OCI-LY1 (cell line): ENCODE measurements around the gene ARL15.

Experiments used
- H2AFZ ChIP-seq: fragments of 200-600 bp; sonication (generic), shearing (Covaris generic); 2 replicates; pipeline ENCODE4 v1.6.0; 2014; ENCODE audit warnings: antibody characterized with exemption, mild to moderate bottlenecking, low read length
- H3F3A ChIP-seq: fragments of 200-600 bp; sonication (generic), shearing (Covaris generic); 2 replicates; pipeline ENCODE4 v1.6.0; 2014; ENCODE audit warnings: mild to moderate bottlenecking, antibody characterized with exemption, low read length, moderate library complexity; ENCODE audit not compliant: insufficient read depth
- H3K27ac ChIP-seq: fragments of 200-600 bp; sonication (generic); 2 replicates; pipeline ENCODE4 v1.5.1; 2014; ENCODE audit warnings: low read length, mixed run types, mild to moderate bottlenecking, low read depth; ENCODE audit not compliant: poor library complexity, severe bottlenecking
- H3K27me3 ChIP-seq: fragments of 200-600 bp; sonication (generic); 2 replicates; pipeline ENCODE4 v1.6.0; 2014; ENCODE audit warnings: antibody characterized with exemption, mild to moderate bottlenecking, low read length, moderate library complexity; ENCODE audit not compliant: insufficient read depth
- H3K36me3 ChIP-seq: fragments of 200-600 bp; sonication (generic); 2 replicates; pipeline ENCODE4 v1.6.1; 2014; ENCODE audit warnings: mild to moderate bottlenecking, antibody characterized with exemption, low read length, moderate library complexity, mixed read lengths; ENCODE audit not compliant: insufficient read depth
- H3K4me1 ChIP-seq: fragments of 200-600 bp; sonication (generic); 2 replicates; pipeline ENCODE4 v1.5.1; 2014; ENCODE audit warnings: mild to moderate bottlenecking, low read length, moderate library complexity; ENCODE audit not compliant: insufficient read depth, severe bottlenecking
- H3K4me2 ChIP-seq: fragments of 200-600 bp; sonication (generic), shearing (Covaris generic); 2 replicates; pipeline ENCODE4 v1.6.1; 2014; ENCODE audit warnings: low read length
- H3K4me3 ChIP-seq: fragments of 200-600 bp; sonication (generic); 2 replicates; pipeline ENCODE4 v1.5.1; 2014; ENCODE audit warnings: low read length, low read depth, mild to moderate bottlenecking, mixed read lengths; ENCODE audit not compliant: poor library complexity, severe bottlenecking
- H3K79me2 ChIP-seq: fragments of 200-600 bp; shearing (Covaris generic); 2 replicates; pipeline ENCODE4 v1.6.1; 2016; ENCODE audit warnings: mixed run types, low read length, mixed read lengths; ENCODE audit not compliant: insufficient read depth
- H3K9ac ChIP-seq: fragments of 200-600 bp; sonication (generic), shearing (Covaris generic); 2 replicates; pipeline ENCODE4 v1.6.1; 2014; ENCODE audit warnings: mild to moderate bottlenecking, low read length, mixed read lengths
- H3K9me2 ChIP-seq: fragments of 200-600 bp; sonication (generic), shearing (Covaris generic); 2 replicates; pipeline ENCODE4 v1.6.1; 2014; ENCODE audit warnings: low read depth, mild to moderate bottlenecking, low read length, mixed read lengths
- H3K9me3 ChIP-seq: fragments of 200-600 bp; shearing (Covaris generic); 2 replicates; pipeline ENCODE4 v1.6.1; 2014; ENCODE audit warnings: low read length, mixed read lengths
- H4K20me1 ChIP-seq: fragments of 200-600 bp; sonication (generic), shearing (Covaris generic); 2 replicates; pipeline ENCODE4 v1.6.0; 2016; ENCODE audit warnings: mild to moderate bottlenecking, low read length; ENCODE audit not compliant: insufficient read depth
- CTCF ChIP-seq: fragments of 200-600 bp; sonication (generic), shearing (Covaris generic); IDR thresholded peaks from 2 replicates; pipeline ENCODE4 v1.5.1; 2017; ENCODE audit warnings: mild to moderate bottlenecking, antibody characterized with exemption, low read length, moderate library complexity, mixed read lengths
- EZH2 ChIP-seq: fragments of 200-600 bp; sonication (generic), shearing (Covaris generic); IDR thresholded peaks from 2 replicates; pipeline ENCODE4 v1.8.0; 2017; ENCODE audit warnings: borderline replicate concordance, mixed run types, mild to moderate bottlenecking, antibody characterized with exemption, low read length, moderate library complexity, mixed read lengths

ARL15 gene

GRCh38 chr5:54296386-54296785, 14.0 kb downstream of the ARL15 start:
- Histone ChIP-seq H3K9me2 (no peaks in the 10 kb centered on the region), H3K27me3 (no peaks in the 10 kb centered on the region), H3K79me2 (no peaks in the 10 kb centered on the region), H3K4me2 (no peak overlapping the region), H2AFZ (no peak overlapping the region), H3F3A (no peaks in the 10 kb centered on the region), H3K9me3 (no peaks in the 10 kb centered on the region), H3K27ac (no peak overlapping the region), H3K36me3 (no peaks in the 10 kb centered on the region), H3K9ac (no peak overlapping the region), H3K4me1 (no peaks in the 10 kb centered on the region), H3K4me3 (no peak overlapping the region), H4K20me1 (no peaks in the 10 kb centered on the region)
- TF ChIP-seq EZH2 (no peak), CTCF (no peak)

GRCh38 chr5:54295651-54296276, 14.6 kb downstream of the ARL15 start:
- H2AFZ ChIP-seq: no peak overlapping the region
- H3K9me2 ChIP-seq: no peaks in the 10 kb centered on the region
- no peaks in the 10 kb centered on the region for H3K9me3 ChIP-seq
- no peak overlapping the region for H3K4me3 ChIP-seq
- no peak overlapping the region for H3K27ac ChIP-seq
- TF ChIP-seq CTCF (no peak), EZH2 (no peak)
- H3K9ac ChIP-seq: no peak overlapping the region
- no peaks in the 10 kb centered on the region for H3K27me3 ChIP-seq
- no peaks in the 10 kb centered on the region for H3F3A ChIP-seq
- no peaks in the 10 kb centered on the region for H4K20me1 ChIP-seq
- no peak overlapping the region for H3K4me2 ChIP-seq
- no peaks in the 10 kb centered on the region for H3K4me1 ChIP-seq
- no peaks in the 10 kb centered on the region for H3K36me3 ChIP-seq
- H3K79me2 ChIP-seq: no peaks in the 10 kb centered on the region

GRCh38 chr5:54294097-54294667, 16.2 kb downstream of the ARL15 start:
- Histone ChIP-seq H3K27me3 (no peaks in the 10 kb centered on the region), H3K4me1 (no peaks in the 10 kb centered on the region), H3K9me3 (no peaks in the 10 kb centered on the region), H3K4me3 (no peak overlapping the region), H3K9ac (no peak overlapping the region), H3K36me3 (no peaks in the 10 kb centered on the region), H3F3A (no peaks in the 10 kb centered on the region), H3K9me2 (no peaks in the 10 kb centered on the region), H2AFZ (no peak overlapping the region), H3K79me2 (no peaks in the 10 kb centered on the region), H3K27ac (no peak overlapping the region), H4K20me1 (no peaks in the 10 kb centered on the region), H3K4me2 (no peak overlapping the region)
- no peak for TF ChIP-seq EZH2
- no peak for TF ChIP-seq CTCF
